GM23248 (cell line): ENCODE data around the gene GALNT18. TPM values are rescaled to one million over a fixed set of nuclear protein-coding genes. Genes with fewer than 3 reads are reported as not detected.

ENCODE experiments used
- DNase-seq: peaks from one replicate; pipeline ENCODE4 v3.0.0-alpha.2; 2015
- H2AFZ ChIP-seq: fragments of 200-600 bp; sonication (generic); 2 replicates; pipeline ENCODE4 v1.6.1; 2016; ENCODE audit warnings: antibody characterized with exemption
- H3F3A ChIP-seq: fragments of 200-600 bp; sonication (generic); 2 replicates; pipeline ENCODE4 v1.6.1; 2016; ENCODE audit warnings: mild to moderate bottlenecking, antibody characterized with exemption, mixed run types; ENCODE audit not compliant: insufficient read depth
- H3K27ac ChIP-seq: fragments of 200-600 bp; sonication (generic); 2 replicates; pipeline ENCODE4 v1.5.1; 2016; ENCODE audit warnings: mild to moderate bottlenecking
- H3K27me3 ChIP-seq: fragments of 200-600 bp; sonication (generic); replicated peaks from 2 replicates; pipeline ENCODE4 v1.6.1; 2016; ENCODE audit warnings: mild to moderate bottlenecking; ENCODE audit not compliant: insufficient read depth
- H3K36me3 ChIP-seq: fragments of 200-600 bp; sonication (generic); 2 replicates; pipeline ENCODE4 v1.6.1; 2016; ENCODE audit warnings: low read depth, mild to moderate bottlenecking
- H3K4me1 ChIP-seq: fragments of 200-600 bp; sonication (generic); 2 replicates; pipeline ENCODE4 v1.6.1; 2016; ENCODE audit warnings: mild to moderate bottlenecking; ENCODE audit not compliant: insufficient read depth
- H3K4me2 ChIP-seq: fragments of 200-600 bp; sonication (generic); one replicate; pipeline ENCODE4 v1.6.1; 2016; ENCODE audit warnings: mild to moderate bottlenecking; ENCODE audit not compliant: unreplicated experiment
- H3K4me3 ChIP-seq: fragments of 200-600 bp; sonication (generic); 2 replicates; pipeline ENCODE4 v1.5.1; 2016; ENCODE audit warnings: mild to moderate bottlenecking
- H3K79me2 ChIP-seq: fragments of 200-600 bp; sonication (generic); 2 replicates; pipeline ENCODE4 v1.6.1; 2016; ENCODE audit warnings: mild to moderate bottlenecking; ENCODE audit not compliant: insufficient read depth
- H3K9ac ChIP-seq: fragments of 200-600 bp; sonication (generic); 2 replicates; pipeline ENCODE4 v1.6.1; 2016; ENCODE audit warnings: mild to moderate bottlenecking
- H3K9me2 ChIP-seq: fragments of 200-600 bp; sonication (generic); 2 replicates; pipeline ENCODE4 v1.6.1; 2016; ENCODE audit warnings: mixed run types, mild to moderate bottlenecking, moderate library complexity; ENCODE audit not compliant: insufficient read depth
- H3K9me3 ChIP-seq: fragments of 200-600 bp; sonication (generic); one replicate; pipeline ENCODE4 v1.6.1; 2017; ENCODE audit warnings: low read depth
- H4K20me1 ChIP-seq: fragments of 200-600 bp; sonication (generic); 2 replicates; pipeline ENCODE4 v1.6.0; 2016; ENCODE audit not compliant: insufficient read depth
- EZH2 ChIP-seq: fragments of 200-600 bp; sonication (generic); IDR thresholded peaks from 2 replicates; pipeline ENCODE4 v1.6.1; 2018; ENCODE audit warnings: antibody characterized with exemption, mild to moderate bottlenecking; ENCODE audit not compliant: insufficient read depth, poor library complexity, severe bottlenecking
- EZH2phosphoT487 ChIP-seq: fragments of 200-600 bp; sonication (generic); IDR thresholded peaks from 2 replicates; pipeline ENCODE4 v1.6.1; 2018; ENCODE audit warnings: antibody characterized with exemption, moderate library complexity, mild to moderate bottlenecking, low read depth; ENCODE audit not compliant: insufficient read depth
- WGBS, 2 experiments: methylation state at CpG; one replicate each; pipeline ENCODE4 v1.1.6; 2015 to 2017; ENCODE audit warnings: low lambda C conversion rate in 2 of 2, low coverage in 1 of 2; ENCODE audit errors: missing lambda C conversion rate in 2 of 2; 5-methylcytosine and 5-hydroxymethylcytosine counted together
- in situ Hi-C: fragments of 300-500 bp; cut with MboI; formaldehyde crosslinking; loops from 2 replicates; pipeline ENCODE4 v1.15.0; 2020
- polyA plus RNA-seq: library from polyadenylated mRNA; unstranded; fragments of >200 nt; fragmentation: Nextera tagmentation; extraction: Ambion mirVana; gene quantifications from 2 replicates; pipeline ENCODE4 v1.2.1, GENCODE V29; 2016
- total RNA-seq: library from RNA; depleted of rRNA; stranded (reverse); fragments of >200 nt; shearing (Covaris generic); gene quantifications from 2 replicates; pipeline ENCODE4 v1.2.3, GENCODE V29; 2014

The GALNT18 gene
- total and polyA plus RNA-seq, 2 experiments from 2014 or later, result 4.1 to 5.6 TPM

- H3K79me2 ChIP-seq, result no peaks in the 10 kb centered on the region
- in situ Hi-C loops, result no loop called here
- H3K4me2 ChIP-seq, result no peak overlapping the region
- 73 to 75% methylated on average over 3 of the region's 3 CpGs for WGBS, 2 experiments
- no peak overlapping the region for H3K27ac ChIP-seq
- no peaks in the 10 kb centered on the region for H3K4me1 ChIP-seq
- DNase-seq, result no peak
- no peak overlapping the region for H2AFZ ChIP-seq
- H3K9me3 ChIP-seq, result no peaks in the 10 kb centered on the region
- no peak overlapping the region for H3K9ac ChIP-seq
- no peak for TF ChIP-seq EZH2
- TF ChIP-seq EZH2phosphoT487, result no peak
- H3K27me3 ChIP-seq, result no peaks in the 10 kb centered on the region
- no peaks in the 10 kb centered on the region for H3K9me2 ChIP-seq
- H4K20me1 ChIP-seq, result no peaks in the 10 kb centered on the region; the same call in 1 of the 2 replicates
- H3F3A ChIP-seq, result no peaks in the 10 kb centered on the region
- no peaks in the 10 kb centered on the region for H3K36me3 ChIP-seq
- no peak overlapping the region for H3K4me3 ChIP-seq
Observed at GRCh38 chr11:11558396-11558795, 63.4 kb downstream of the GALNT18 start.

DNA sequence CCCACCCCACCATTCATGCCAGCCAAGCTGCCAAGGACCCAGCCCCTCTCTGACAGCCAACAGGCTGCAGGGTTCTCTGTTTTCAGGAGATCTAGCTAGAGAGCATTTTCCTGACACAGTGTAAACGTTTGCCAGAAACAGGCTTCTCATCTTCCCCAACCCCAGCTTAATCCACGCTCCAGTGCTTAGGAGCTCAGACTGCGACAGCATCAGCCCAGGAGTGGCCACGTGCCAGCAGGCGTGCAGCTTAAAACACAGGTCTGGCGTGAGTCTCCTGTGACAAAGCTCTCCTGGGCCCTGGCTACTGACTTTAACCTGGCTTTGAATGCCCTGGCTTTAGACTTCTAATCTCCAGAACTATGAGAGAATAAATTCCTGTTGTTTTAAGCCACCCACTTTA is 66.6 kb downstream of the GALNT18 start:
- in situ Hi-C loops, result no loop called here
- no peaks in the 10 kb centered on the region for H3K9me3 ChIP-seq
- no peak overlapping the region for H3K4me3 ChIP-seq
- no peaks in the 10 kb centered on the region for H3F3A ChIP-seq
- no peaks in the 10 kb centered on the region for H4K20me1 ChIP-seq
- H3K9me2 ChIP-seq, result no peaks in the 10 kb centered on the region
- 38 to 43% methylated on average over 6 of the region's 6 CpGs for WGBS, 2 experiments
- H2AFZ ChIP-seq, result no peak overlapping the region
- H3K79me2 ChIP-seq, result no peaks in the 10 kb centered on the region
- H3K36me3 ChIP-seq, result no peaks in the 10 kb centered on the region
- DNase-seq, result no peak
- H3K27ac ChIP-seq, result no peak overlapping the region
- no peak overlapping the region for H3K4me2 ChIP-seq
- no peak overlapping the region for H3K9ac ChIP-seq
- H3K4me1 ChIP-seq, result no peaks in the 10 kb centered on the region
- TF ChIP-seq EZH2 (no peak), EZH2phosphoT487 (no peak)
- no peaks in the 10 kb centered on the region; the same call in 1 of the 2 replicates for H3K27me3 ChIP-seq

- Histone ChIP-seq H3K9ac (no peak overlapping the region), H4K20me1 (no peaks in the 10 kb centered on the region), H2AFZ (no peak overlapping the region), H3K27me3 (no peaks in the 10 kb centered on the region; the same call in 1 of the 2 replicates), H3K79me2 (no peaks in the 10 kb centered on the region), H3K4me3 (no peak overlapping the region), H3K36me3 (no peaks in the 10 kb centered on the region), H3K9me2 (no peaks in the 10 kb centered on the region), H3K9me3 (no peaks in the 10 kb centered on the region), H3F3A (no peaks in the 10 kb centered on the region), H3K4me2 (no peak overlapping the region), H3K27ac (no peak overlapping the region), H3K4me1 (no peaks in the 10 kb centered on the region)
- 53 to 56% methylated on average over 8 to 10 of the region's 10 CpGs for WGBS, 2 experiments
- in situ Hi-C loops, result no loop called here
- no peak for TF ChIP-seq EZH2
- no peak for TF ChIP-seq EZH2phosphoT487
- DNase-seq, result no peak
Observed at GRCh38 chr11:11553573-11553972, 68.2 kb downstream of the GALNT18 start.

- Histone ChIP-seq H2AFZ (no peak overlapping the region), H3K4me1 (no peaks in the 10 kb centered on the region), H4K20me1 (no peaks in the 10 kb centered on the region), H3F3A (no peaks in the 10 kb centered on the region), H3K27me3 (no peaks in the 10 kb centered on the region; the same call in 1 of the 2 replicates), H3K9me3 (no peaks in the 10 kb centered on the region), H3K9ac (no peak overlapping the region), H3K36me3 (no peaks in the 10 kb centered on the region), H3K27ac (no peak overlapping the region), H3K4me3 (no peak overlapping the region), H3K9me2 (no peaks in the 10 kb centered on the region), H3K4me2 (no peak overlapping the region), H3K79me2 (no peaks in the 10 kb centered on the region)
- TF ChIP-seq EZH2 (no peak), EZH2phosphoT487 (no peak)
- in situ Hi-C loops, result no loop called here
- DNase-seq, result no peak
Observed at GRCh38 chr11:11552529-11553087, 69.2 kb downstream of the GALNT18 start.

- no peaks in the 10 kb centered on the region for H3F3A ChIP-seq
- no peak overlapping the region for H2AFZ ChIP-seq
- H3K4me3 ChIP-seq, result no peak overlapping the region
- no peak for DNase-seq
- no peaks in the 10 kb centered on the region for H3K79me2 ChIP-seq
- no peak overlapping the region for H3K27ac ChIP-seq
- no peaks in the 10 kb centered on the region for H3K9me2 ChIP-seq
- TF ChIP-seq EZH2, result no peak
- H3K4me2 ChIP-seq, result no peak overlapping the region
- no peaks in the 10 kb centered on the region for H3K4me1 ChIP-seq
- WGBS, 2 experiments, result 73 to 78% methylated on average over 6 of the region's 6 CpGs
- no peaks in the 10 kb centered on the region for H3K36me3 ChIP-seq
- no peaks in the 10 kb centered on the region for H3K9me3 ChIP-seq
- H4K20me1 ChIP-seq, result no peaks in the 10 kb centered on the region
- in situ Hi-C loops, result no loop called here
- no peak overlapping the region for H3K9ac ChIP-seq
- H3K27me3 ChIP-seq, result no peaks in the 10 kb centered on the region; the same call in 1 of the 2 replicates
Observed at GRCh38 chr11:11550534-11550933, 71.3 kb downstream of the GALNT18 start.
